HG03575 (cell line): Measurements from ENCODE around the gene EPHA3.
"Not testable (repeated sequence)": the region's sequence is repeated elsewhere in the genome, so short reads cannot be mapped to it uniquely, and the experiment has no call there.

Experiments used
- ATAC-seq: cut with Tn5 transposase; IDR thresholded peaks from one replicate; pipeline ENCODE4 v1.9.1; 2021; ENCODE audit not compliant: unreplicated experiment, insufficient number of reproducible peaks, low FRiP score; ENCODE audit errors: extremely low read depth

EPHA3 gene

DNA sequence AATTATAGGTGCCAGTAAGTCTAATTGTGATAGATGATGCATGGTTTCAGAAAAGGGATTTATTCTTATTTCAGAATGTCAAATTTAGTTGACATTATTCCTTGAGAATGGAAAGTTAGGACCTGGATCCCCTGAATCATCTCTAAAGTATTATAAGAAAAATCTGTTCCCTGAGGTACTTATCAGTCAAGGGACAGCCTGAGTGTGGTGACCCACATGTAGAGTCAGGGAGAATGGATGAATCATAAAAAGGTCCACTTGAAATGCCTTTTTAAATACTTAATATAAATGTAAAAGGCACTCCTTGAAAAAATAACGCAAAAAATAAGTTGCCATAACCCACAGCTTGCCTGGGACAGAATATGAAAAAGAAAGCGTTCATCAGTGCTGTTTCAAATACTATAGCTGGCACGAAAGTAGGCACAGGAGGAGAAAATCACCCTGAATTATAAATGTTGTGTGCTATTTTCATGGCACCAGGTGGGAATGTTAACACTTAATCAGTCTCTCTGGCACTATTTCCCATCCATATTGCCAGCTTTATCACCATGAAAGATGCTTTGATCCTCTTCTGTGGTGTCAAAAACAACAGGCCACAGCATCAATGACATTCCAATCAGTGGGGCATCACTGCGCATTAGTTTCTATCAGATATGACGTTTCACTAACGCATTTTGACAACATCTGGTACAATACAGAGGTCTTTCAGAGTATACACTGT lies 208.5 kb downstream of the EPHA3 start:
- ATAC-seq = no peak

GRCh38 chr3:89320186-89320585 lies 212.8 kb downstream of the EPHA3 start:
- ATAC-seq = no peak

GRCh38 chr3:89326997-89327396 lies 219.6 kb downstream of the EPHA3 start:
- no peak for ATAC-seq

DNA sequence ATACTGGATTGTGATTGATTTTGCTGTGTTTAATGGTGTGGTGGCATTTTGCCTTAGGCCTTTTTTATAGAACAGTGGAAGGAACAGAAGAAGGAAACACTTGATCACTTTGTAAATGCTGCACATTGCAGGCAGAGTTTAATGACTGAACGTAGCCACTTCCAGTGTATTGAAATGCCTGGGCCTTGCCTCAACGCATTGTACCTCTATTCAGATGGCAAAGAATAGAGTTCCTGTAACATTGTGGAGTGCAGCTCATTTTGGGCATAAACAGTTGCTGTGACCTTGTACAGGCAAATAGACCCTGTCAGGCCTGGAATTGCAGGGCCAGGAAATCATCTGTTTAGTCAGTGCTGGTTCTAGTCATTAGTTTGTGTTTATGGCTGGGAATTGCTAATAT lies 225.0 kb downstream of the EPHA3 start:
- ATAC-seq = no peak

DNA sequence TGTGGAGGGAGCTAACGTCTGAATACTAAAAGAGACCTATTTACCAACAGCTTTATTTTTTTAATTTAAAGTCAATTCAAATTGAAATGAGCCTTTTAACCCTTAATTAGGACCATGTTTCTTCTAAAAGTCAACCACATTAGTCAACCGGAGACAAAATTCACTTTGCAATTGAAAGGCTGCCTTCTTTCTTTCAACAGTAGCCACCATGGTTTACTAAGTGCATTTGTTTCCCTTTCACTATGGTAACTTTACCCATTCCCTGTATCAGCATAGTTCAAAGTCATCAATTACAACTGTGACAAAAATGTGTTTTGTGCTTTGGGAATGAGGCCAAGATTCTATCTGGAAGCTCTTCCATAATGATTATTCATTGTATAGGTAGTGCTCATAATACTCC lies 225.4 kb downstream of the EPHA3 start:
- no peak for ATAC-seq

DNA sequence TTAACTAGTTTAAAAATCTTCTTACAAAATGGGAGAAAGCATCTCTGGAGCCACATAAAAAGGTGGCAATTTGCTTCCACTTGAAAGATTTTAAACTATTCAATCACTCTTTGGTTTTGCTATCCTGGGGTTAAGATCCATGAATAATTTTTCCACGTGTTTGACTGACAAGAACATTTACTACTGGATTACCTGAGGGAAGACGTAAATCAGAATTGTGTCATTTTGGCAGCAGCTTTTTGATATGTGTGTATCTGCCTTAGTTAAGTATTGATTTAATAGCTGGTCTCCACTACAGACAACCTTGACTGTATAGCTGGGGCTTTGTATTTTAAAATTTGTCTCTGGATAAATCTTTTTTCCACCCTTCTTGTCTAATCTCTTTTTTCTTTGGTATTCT lies 228.3 kb downstream of the EPHA3 start:
- ATAC-seq = no peak

DNA sequence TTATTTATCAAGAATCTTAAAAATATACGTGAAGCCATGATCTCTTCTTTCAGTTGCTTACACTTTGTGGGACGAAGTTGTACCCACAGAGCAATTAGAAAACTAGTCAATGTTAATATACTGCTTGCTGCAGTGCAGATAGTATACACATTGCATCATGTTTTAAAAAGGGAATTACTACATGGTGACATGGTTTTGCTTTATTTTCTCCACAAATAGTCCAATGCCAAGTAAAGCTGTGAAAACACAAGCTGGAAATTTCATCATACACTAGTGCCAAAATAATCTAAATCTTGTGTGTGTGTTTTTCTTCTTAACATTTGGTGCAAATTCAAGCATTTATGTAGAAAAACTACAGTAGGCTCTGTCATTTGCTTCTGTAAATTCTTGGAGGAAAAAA lies 233.0 kb downstream of the EPHA3 start:
- no peak for ATAC-seq

DNA sequence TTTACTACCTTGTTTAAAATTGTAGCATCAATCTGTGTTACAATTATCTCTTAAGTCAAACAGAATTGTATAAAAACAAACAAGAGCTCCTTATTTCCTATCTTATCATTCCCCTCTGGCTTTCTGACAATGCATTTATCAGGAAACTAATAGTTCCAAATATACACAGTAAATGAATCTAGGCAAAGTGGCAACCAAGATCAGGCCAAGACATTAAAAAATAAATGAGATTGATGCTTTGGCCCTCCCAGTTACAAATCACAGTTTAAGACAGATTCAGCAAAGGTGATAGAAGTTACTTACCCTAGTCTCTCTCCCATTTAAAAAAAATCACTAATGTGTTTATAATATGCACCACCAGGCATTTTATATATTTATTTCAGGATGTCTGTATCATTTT lies 236.7 kb downstream of the EPHA3 start:
- ATAC-seq = no peak

DNA sequence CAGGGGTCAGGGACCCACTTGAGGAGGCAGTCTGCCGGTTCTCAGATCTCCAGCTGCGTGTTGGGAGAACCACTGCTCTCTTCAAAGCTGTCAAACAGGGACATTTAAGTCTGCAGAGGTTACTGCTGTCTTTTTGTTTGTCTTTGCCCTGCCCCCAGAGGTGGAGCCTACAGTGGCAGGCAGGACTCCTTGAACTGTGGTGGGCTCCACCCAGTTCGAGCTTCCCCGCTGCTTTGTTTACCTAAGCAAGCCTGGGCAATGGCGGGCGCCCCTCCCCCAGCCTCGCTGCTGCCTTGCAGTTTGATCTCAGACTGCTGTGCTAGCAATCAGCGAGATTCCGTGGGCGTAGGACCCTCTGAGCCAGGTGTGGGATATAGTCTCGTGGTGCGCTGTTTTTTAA lies 243.5 kb downstream of the EPHA3 start:
- not testable (repeated sequence) for ATAC-seq

DNA sequence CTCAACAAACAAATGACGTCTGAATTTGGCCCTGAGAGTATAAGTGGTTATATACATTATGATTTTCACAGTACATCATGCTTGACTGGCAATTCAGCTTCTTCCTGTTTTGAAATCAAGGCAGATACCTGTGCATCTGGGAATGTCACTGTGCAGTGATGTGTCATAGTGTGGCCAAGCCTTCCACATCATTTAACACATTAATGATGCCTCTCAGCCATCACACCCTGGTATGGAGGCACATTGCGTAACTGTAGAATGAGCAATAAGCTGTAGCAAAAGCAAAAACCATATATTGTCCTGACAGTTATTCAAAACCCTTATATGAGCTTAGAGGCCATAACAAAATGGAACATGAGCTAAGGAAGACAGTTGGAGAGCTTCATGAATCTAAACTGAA lies 246.0 kb downstream of the EPHA3 start:
- ATAC-seq = no peak

DNA sequence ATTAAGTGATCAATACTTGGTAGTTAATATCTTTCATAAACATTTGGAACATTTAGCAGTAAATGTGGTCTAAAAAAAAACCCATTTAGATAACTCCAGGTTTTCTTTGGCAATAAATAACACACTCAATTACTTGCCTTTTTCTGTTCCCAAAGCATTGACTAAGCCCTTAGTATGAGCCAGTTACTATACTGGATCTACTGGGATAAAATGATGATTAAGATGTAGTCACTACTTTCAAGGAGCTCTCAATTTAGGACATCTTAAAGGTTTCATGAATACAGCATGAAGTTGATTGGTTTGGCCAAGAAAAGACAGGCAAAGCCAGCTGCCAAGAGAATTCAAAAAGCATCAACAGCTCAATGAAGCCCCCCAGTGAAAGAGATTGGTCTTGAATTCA lies 250.9 kb downstream of the EPHA3 start:
- ATAC-seq = no peak

- no peak for ATAC-seq
Measured at GRCh38 chr3:89360156-89360555, 252.7 kb downstream of the EPHA3 start.

DNA sequence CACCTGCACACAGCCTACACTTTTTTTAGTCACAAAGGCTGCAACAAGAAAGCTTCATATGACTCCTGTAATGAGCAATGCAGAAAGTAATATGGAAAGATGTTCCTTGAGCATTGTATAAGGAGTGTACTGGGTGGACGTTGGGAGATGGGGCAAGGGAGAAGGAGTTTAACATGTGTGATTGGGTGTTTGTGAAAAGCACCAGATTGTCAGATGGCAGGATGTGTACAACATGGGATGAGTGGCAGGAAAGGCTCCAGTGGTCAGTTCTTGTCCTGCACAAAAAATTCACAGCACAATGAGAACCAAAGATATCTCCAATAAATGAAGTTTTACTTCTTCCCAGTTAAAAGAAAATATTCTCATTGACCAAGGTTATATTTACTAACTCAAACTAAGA lies 255.1 kb downstream of the EPHA3 start:
- no peak for ATAC-seq

DNA sequence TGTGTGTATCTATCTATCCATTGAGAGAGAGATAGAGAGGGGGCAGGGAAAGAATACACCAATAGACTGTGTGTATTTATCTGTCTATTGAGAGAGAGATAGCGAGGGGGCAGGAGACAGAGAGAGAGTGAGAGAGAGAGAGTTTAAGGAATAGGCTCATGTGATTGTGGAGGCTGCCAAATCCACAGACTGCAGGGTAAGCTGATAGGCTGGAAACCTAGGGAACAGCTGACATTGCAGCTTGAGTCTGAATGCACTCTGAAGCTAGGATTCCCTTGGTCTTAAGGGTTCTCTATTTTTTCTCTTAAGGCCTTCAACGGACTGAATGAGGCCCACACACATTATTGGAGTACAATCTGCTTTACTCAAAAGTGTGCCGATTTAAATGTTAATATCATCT lies 255.8 kb downstream of the EPHA3 start:
- no peak for ATAC-seq

- ATAC-seq = no peak
Measured at GRCh38 chr3:89364314-89364713, 256.9 kb downstream of the EPHA3 start.

- ATAC-seq = no peak
Measured at GRCh38 chr3:89367166-89367565, 259.7 kb downstream of the EPHA3 start.

DNA sequence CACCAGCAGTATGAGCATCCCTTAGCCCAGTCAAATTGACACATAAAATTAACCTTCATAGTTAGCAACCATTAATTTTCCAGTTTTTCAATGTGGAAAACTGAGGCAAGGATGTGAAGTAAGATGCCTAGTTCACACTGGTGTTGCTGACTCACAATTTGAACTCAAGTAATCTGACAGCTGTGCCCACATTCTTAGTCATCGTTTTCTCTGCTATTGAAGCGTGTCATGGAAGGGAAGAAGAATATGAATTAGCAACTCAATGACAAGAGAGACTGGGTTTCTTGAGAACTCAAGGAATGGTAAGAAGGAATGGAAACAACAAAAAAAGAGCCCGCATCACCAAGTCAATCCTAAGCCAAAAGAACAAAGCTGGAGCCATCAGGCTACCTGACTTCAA lies 261.4 kb downstream of the EPHA3 start:
- ATAC-seq = no peak

DNA sequence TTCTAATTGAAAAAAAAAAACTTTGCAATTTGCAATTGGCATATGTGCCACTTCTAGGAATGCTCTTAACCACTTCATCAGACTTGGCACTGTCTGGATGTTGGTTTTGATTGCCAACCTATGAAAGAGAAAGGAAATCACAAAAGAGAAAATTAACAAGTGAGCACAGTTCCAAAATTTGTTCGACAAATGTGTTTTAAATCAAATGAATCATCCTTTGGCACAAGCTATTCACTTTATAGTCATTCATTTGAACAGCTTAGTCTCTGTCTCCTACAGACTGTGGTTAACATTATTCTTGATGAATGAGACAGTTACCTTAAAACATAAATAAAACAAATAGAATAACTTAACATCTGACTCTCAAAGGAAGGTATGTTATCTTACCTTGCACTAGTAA lies 265.0 kb downstream of the EPHA3 start:
- no peak for ATAC-seq

DNA sequence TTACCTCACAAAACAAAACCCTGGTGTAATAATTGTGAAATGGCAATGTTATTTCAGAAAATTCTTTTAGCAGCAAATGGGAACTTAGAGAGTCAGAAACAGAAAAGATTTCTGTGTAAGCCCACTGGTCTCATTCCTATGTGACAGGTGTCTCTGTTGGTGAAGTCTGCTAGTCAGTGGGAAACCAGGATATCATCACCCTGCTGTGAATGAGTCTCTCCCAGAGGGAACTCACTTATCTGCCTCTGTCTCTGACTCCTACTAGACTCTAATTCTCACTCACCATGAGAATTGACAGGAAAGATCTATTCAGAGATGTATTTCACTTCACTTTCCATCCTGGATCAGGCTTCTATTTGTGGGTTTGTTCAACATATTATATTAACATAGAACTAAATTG lies 266.0 kb downstream of the EPHA3 start:
- ATAC-seq = no peak

DNA sequence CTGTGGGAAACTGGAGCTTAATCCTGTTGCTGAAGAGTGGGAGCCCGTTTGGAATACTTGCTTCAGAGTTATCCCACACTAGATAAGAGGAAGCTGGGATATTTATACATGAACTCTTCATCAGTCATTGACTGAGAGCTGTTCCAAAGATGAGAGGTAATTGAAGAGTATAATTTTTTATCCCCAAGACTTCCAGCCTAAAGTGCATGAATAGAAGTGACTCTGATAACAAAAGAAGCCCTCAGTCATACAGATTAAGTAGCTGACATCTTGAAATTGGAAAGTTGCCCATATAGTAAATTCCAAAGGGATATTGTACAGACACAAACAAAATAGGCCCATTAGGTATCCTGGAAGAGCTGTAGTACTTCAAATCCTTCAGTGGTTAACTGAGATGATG lies 268.0 kb downstream of the EPHA3 start:
- ATAC-seq = no peak

DNA sequence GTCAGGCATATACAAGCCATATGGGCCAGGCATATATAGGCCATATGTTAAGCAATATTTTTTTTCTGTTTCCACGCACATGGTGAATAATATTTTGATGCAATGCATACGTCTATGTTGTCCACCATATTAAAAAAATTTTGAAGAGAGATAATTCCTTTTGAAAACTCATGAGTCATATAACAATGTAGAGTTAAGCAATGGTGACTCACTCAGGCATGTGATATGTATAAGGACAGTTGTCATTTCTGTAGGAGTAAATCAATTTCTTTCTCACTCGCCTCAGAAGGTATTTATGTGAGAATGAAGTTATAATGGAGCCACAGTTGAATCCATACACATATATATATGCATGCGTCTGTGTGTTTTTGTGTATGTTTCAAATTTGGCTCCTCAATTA lies 272.6 kb downstream of the EPHA3 start:
- no peak for ATAC-seq
